ACHN (cell line): ENCODE data around the gene UNC5CL.

ENCODE experiments used
- DNase-seq: peaks from one replicate; pipeline ENCODE4 v3.0.0-alpha.2; 2015
- in situ Hi-C: cut with HindIII; loops from 2 replicates; pipeline ENCODE4 v1.10.0; 2017; ENCODE audit warnings: low sequenced_read_pairs, low pct_ligation_motif_present, low pct_unique_long_range_greater_than_20kb

The UNC5CL gene

GRCh38 chr6:41039060-41039998, at the start of gene UNC5CL:
Gene UNC5CL, minus strand, starts transcription at chr6:41039221. Its CDS starts 4,147 bp downstream, at chr6:41035074.
- peak; percentile 64 for DNase-seq
- in situ Hi-C loops, result no loop called here

GRCh38 chr6:41088451-41088850, 49.4 kb upstream of the UNC5CL start:
- no peak for DNase-seq
- in situ Hi-C loops, result no loop called here

DNA sequence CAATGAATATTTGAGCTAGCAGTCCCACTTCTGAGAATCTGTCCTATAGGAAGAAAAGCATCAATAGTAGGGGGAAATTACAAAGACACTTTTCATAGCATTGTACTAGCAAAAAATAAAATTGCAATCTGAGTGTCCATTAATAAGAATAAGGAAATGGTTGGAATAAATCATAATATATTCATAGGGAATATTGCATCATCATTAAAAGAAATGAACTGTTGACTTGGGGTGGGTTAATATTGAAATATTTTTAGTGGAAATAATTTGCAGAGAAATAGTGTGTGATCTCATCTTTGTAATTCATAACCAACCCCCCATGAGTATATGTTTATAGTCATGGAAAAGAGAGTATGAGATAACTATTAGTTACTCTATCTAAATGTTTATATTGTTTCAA, 46.2 kb upstream of the UNC5CL start:
- no peak for DNase-seq
- in situ Hi-C loops, result no loop called here

DNA sequence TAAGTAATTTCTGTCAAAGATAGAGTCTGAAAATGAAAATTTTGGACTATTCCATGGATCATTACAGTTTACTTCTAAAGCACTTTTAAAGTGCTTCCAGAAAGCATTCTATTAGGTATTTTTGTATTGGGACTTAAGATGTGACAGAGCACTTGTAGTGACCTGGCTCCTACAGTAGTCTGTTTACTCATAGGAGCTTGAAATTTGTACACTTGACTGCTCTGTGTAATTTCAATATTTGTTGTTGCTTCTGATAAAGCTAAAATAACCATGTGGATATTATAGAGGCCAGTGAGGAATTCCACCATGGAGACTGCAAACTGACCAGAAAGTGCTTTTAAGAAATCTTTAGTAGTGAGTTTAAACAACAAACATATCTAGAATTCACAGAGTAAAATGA, 44.1 kb upstream of the UNC5CL start:
- in situ Hi-C loops, result no loop called here
- DNase-seq, result no peak

DNA sequence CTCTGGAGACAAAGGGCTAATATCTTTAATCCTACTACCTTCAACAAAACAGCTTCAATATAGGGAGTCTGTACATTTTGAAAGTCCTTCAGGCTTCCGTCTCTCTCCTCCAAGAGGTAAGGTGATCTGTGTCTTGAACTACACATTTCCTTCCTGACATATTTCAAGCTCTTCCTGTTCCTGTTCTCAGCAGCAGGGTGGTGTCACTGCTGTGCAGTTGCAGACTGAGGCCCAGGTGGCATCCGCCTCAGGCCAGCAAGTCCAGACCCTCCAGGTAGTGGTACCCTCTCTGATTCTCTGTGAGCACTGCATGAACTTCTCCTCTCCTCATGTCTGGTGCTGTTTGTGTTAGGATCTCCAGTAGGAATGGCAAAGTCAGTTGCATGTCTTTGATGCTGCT, 41.6 kb upstream of the UNC5CL start:
- in situ Hi-C loops, result no loop called here

GRCh38 chr6:41079080-41079479, 40.1 kb upstream of the UNC5CL start:
- in situ Hi-C loops, result no loop called here
- no peak for DNase-seq

More for the DNA sequence above, 41.6 kb upstream of the UNC5CL start:
- DNase-seq, result no peak

DNA sequence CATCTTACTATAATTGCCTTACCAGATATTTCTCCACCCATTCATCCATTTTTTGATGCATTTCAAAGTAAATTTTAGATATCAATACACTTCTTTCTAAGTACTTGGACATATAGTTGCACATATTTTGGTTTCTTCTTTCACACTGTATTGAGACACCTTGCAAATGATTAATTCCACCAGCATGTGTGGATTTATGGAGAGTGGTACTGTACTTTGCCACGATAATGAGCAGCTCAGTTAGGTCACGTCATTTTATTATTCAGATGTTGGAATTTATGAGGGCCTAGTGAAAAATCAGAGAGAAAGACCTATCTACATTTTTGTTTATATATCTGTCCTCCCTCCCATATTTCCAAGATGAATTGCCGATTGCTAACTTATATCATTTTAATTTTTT, 39.1 kb upstream of the UNC5CL start:
- no peak for DNase-seq
- in situ Hi-C loops, result no loop called here

DNA sequence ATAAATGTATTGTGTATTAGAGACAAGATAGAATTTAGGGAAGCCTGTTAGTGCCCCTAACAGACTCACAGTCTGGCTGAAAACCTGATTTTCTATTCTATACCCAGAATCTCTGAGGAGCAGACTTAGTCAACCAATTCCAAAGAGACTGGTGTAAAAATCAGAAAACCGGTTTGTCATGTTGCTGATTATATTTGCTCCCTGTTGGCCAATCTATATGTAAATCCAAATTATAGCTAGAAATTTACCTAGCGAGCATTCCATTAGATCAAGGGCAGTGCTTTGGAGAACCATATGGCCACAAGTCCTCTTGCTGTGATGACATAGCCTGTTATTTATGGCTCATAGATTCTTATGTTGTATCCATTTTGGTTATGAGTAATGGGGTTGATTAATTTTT, 38.5 kb upstream of the UNC5CL start:
- DNase-seq, result no peak
- in situ Hi-C loops, result no loop called here

DNA sequence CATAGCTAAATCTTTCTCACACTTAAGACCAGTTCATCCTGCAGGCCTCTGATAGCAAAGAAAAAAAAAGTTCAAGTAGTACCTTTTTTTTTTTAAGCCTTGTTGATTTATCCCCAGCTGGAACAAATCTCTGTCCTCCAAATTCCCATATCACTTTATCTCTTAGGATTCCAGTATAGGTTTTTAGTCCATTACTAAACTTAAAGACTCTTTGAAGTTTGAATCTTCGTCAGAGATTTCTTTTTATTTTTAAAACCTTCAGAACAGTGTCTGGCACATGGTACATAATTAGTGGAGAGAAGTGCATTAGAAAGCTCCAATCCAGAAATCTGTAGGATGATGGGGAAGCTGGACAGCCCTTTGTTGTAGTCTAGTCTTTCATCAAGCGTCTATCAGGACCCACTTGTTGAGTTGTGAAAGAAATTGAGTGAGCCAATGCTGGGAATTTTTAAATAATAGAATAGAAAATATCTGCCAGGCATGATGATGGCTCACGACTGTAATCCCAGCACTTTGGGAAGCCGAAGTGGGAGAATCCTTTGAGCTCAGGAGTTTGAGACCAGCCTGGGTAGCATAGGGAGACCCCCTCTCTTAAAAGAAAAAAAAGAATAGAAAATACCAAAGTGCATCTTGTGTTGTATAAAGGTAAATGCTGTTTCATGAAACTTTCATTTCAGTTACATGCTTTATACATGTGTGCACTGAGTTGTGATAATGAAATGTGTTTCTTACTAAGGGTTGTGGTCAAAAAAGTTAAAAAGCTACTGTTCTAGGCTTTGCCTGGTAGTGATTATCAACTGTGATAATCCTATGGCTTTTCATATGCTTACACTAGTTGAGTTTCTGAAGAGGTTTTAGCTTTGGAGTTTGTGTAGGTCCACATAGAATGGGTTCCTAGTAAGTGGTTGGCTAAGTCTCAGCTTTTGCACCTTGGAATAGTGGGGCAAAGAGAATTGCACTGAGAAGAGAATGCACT, 36.9 kb upstream of the UNC5CL start:
- DNase-seq, result no peak
- in situ Hi-C loops, result no loop called here

DNA sequence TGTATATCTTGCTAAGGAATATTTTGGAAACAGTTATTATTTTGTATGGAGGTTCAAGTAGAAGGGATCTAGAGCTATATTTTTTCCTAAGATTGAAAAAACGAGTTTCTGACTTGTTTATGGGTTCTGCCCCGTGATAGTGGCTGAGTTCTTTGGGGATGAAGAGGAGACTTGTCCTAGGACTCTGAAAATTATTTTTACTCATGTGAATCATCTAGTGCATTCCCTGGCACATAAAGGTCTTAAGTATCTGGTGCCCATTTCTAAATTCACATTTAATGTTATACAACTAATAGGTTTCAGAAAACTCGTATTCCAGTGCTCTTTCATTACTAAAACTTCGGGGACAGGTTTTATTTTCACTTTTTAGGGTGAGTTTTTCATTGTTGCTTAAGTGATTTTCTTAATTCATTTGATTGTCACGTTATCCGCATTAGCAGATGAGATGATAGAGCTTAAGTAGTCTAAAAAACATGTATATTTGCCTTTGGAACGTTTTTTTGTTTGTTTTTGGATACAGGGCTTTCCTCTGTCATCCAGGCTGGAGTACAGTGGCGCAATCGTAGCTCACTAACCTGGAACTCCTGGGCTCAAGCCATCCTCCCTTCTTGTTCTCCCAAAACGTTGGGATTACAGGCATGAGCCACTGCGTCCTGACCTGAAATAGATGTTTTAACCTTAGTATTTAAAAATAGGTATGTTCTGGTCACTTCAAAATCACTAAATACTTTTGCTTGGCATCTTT, 35.8 kb upstream of the UNC5CL start:
- in situ Hi-C loops, result no loop called here
- DNase-seq, result no peak

DNA sequence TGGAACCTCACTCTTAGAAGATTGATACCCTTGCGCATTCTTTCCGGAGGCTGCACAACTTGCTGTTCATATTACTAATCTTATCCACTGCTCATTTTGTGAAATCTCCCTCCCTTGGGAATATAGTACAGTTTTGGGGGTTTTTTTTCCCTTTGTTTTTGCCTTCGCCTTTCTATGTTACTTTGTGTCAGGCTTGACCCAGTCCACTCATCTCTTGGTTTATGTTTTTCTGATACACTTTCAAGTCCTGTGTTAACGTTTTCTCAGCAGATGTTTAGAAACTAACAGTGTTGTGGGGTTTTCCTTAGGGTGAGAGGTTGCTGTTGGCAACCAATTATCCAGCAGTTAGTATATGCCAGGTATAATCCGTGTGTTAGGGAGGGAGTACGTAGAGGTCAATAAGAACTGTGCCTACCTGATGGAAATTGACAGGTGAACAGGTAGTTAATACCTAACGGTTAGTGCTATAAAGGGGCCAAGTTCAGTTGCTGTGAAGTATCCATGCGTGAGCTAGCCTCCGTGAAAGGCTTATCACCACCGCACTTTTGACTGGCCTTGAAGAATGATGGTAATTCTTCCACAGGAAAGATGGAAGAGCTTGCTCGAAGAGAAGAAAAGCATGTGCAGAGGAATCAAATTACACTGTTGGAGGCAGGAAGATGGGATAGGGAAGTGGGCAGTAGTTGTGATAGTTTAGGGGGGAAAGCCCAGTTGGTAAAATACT, 35.1 kb upstream of the UNC5CL start:
- in situ Hi-C loops, result no loop called here
- peak; percentile 22 for DNase-seq

GRCh38 chr6:41073203-41073967, 34.4 kb upstream of the UNC5CL start:
- in situ Hi-C loops, result no loop called here
- DNase-seq, result peak; percentile 82

DNA sequence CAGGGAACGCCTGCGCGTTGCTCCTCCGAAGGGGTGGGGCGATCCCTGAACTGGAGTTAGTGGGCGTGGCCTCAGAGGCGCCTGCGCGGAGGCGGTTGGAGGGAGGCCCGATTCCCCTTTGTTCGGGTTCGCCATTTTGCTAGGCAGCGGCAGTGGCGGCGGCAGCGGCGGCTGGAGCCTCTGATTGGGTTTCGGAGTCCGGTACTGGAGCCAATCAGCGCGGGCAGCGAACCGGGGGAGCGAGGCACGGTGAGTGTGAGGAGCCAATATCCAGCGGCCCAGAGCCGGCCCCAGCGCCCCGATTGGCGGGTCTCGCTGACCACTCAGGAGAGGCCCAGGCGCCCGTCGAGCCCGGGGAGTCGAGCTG, 33.8 kb upstream of the UNC5CL start, which contains the start of gene NFYA:
Gene NFYA, plus strand, starts transcription at position 139 of the 367 bp plus-strand sequence. CDS start 6,116 bp downstream, outside the sequence.
- DNase-seq, result peak; percentile 97
- in situ Hi-C loops, result no loop called here

GRCh38 chr6:41071923-41072835, 33.2 kb upstream of the UNC5CL start, which contains the start of gene OARD1:
Gene OARD1, minus strand, starts transcription at chr6:41072356. Its CDS starts 722 bp downstream, at chr6:41071634.
- in situ Hi-C loops, result no loop called here
- DNase-seq, result peak; percentile 97

DNA sequence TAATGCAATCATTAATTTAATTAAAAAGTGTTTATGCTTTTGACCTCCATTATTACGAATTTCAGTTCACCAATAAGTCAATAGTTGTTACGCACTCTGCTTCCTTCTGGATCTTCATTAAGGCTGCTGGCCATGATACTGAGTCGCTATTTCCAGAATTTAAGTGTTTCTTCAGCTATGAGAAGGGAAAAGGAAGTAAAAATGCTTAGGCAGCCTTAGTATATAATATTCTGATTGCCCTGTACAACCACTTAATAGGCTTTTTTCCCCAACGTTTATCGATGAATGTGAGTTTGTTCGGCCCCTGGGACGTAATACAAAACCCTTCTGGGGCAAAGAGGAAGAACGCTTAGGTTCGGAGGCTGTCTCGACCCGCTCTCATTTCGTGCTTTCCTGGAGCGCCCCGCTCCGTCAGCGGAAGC, 32.5 kb upstream of the UNC5CL start:
- DNase-seq, result peak; percentile 81
- in situ Hi-C loops, result no loop called here

DNA sequence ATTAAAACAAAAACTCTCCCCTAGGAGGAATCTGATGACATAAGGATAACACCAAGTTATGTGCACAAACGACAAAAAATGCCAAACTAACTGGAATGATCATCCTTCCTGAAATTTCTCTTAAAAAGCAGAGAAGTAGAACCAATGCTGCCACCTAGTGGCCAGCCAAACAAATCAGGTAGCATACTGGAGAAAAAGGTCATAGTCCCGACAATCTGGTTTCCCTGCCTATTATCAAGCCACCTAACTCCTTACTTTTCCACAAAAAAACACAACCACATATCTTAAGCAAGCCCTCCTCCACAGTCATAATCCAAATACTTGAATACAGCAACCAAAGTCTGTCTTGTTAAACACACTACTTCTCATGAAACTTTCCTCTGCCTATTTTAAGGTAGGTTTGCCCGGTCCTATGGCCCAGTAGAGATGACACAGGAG, 27.9 kb upstream of the UNC5CL start:
- in situ Hi-C loops, result no loop called here
- peak; percentile 70 for DNase-seq
